DOHH2 (cell line): Measurements from ENCODE around the gene PATJ.
"Not testable (repeated sequence)": the region's sequence is repeated elsewhere in the genome, so short reads cannot be mapped to it uniquely, and the experiment has no call there.

Experiments
- CTCF ChIP-seq: fragments of 200-600 bp; sonication (generic); IDR thresholded peaks from one replicate; pipeline ENCODE4 v1.5.1; 2014; ENCODE audit warnings: antibody characterized with exemption, mild to moderate bottlenecking, low read depth, low read length; ENCODE audit not compliant: poor library complexity, severe bottlenecking
- EZH2phosphoT487 ChIP-seq: fragments of 200-600 bp; sonication (generic); IDR thresholded peaks from 2 replicates; pipeline ENCODE4 v1.6.1; 2017; ENCODE audit warnings: borderline replicate concordance, mild to moderate bottlenecking, antibody characterized with exemption, low read length, moderate library complexity, mixed read lengths

GRCh38 chr1:61837607-61838006 is 95.3 kb downstream of the PATJ start:
- TF ChIP-seq CTCF, EZH2phosphoT487: not testable (repeated sequence)
